Stimulated activated CD8-positive, alpha-beta memory T cell treated with anti-CD3 and anti-CD28 coated beads, Interleukin-2, amount 100 ng/mL, for 48 hours (primary cell): ENCODE results near the gene IMMT.

ENCODE experiments used
- DNase-seq, 2 donors: peaks; one replicate each; pipeline ENCODE4 v3.0.0-alpha.2; 2020; ENCODE audit warnings: low read depth in 2 of 2

The IMMT gene

GRCh38 chr2:86143307-86143706 is 52.0 kb downstream of the IMMT start:
- DNase-seq, result no peak

DNA sequence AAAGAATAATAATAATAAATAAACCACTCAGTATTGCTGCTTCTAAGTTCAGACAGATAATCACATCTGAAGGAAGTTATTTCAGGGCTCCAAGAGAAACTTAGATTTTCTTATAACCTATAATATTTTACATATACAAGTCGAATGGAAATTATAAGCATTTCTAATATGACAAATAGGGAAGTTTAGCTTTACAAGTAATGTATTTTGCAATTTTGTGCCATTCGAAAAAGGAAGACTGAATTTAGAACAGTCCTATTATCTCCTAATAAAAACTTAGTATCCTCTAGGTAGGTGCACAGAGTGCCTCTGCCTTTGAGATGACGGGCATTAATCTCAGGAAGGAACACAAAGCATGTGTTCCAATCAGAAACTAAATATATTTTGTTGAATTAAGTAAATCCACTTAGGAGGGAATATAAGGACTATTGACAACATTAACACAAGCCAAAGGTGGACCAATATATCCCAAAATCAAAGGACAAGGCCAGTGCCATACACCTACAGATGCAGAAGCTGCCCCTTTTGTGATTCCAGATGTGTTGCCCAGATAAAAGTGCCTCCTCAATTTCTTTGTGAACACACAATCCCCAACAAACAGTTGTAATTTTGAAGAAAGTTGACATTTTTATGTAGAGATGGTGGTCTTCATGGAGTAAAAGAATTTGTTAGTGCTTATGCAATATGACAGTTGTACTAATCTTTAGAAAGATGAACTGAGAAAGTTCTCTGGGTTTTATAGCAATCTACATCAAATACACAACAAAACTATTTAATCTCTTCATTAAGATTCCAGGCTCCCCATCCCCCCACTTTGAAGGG is 52.6 kb downstream of the IMMT start:
- DNase-seq, result no peak

GRCh38 chr2:86140969-86141392 is 54.3 kb downstream of the IMMT start:
- no peak for DNase-seq

- DNase-seq, result no peak
Observed at GRCh38 chr2:86139981-86140380, 55.3 kb downstream of the IMMT start.

GRCh38 chr2:86138736-86139625 is 56.3 kb downstream of the IMMT start:
- no peak for DNase-seq

- no peak for DNase-seq
Observed at GRCh38 chr2:86136141-86136540, 59.1 kb downstream of the IMMT start.

GRCh38 chr2:86135653-86136052 is 59.6 kb downstream of the IMMT start:
- DNase-seq, result no peak

DNA sequence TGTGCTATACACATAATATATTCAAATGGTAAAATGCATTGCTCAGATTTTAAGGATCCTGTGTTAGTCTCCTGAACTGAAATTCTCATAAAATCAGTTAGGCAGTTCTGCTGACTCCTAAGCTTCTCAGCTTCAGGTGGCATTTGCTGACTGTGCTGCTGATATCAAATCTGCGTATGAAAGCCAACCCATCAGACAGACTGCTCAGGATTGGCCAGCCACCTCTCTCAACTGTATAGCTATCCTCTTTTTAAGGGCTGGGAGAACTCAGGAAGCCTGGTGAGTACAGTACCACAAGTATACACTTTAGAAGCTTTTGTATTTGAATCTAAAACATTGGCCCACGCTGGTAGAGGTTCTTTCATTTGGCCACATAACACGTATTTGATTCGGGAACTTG is 60.6 kb downstream of the IMMT start:
- DNase-seq, result no peak

GRCh38 chr2:86124683-86125082 is 70.6 kb downstream of the IMMT start:
- no peak for DNase-seq

DNA sequence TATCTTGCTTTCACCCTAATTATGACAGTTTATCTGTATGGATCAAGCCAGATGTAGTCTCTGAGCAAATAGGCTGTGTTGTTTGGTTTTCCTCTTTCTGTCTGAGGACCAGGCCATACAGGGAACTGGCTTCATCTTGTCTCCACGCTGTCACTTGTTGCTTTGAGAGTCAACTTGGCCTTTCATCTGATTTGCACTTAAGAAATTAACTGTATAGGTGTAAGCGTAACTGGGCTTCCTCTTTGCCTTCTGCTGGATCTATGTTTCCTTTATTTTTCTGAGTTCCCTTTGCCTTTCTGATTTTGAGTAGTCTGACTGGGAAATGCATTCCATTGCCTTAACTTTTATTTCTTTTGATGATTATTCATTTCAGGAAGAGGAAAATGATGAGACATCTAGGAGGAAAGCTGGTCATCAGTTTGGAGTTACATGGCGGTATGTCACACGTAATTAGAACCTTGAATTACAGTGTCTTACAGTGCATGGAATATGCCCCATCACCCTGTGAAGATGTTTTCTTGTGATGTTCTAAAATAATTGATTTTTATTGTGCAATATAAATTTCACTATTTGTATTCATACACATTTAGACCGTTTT is 71.8 kb downstream of the IMMT start:
- DNase-seq, result no peak

- DNase-seq, result no peak
Observed at GRCh38 chr2:86118130-86118529, 77.1 kb downstream of the IMMT start.

GRCh38 chr2:86107031-86107430 is 88.2 kb downstream of the IMMT start:
- DNase-seq, result no peak

DNA sequence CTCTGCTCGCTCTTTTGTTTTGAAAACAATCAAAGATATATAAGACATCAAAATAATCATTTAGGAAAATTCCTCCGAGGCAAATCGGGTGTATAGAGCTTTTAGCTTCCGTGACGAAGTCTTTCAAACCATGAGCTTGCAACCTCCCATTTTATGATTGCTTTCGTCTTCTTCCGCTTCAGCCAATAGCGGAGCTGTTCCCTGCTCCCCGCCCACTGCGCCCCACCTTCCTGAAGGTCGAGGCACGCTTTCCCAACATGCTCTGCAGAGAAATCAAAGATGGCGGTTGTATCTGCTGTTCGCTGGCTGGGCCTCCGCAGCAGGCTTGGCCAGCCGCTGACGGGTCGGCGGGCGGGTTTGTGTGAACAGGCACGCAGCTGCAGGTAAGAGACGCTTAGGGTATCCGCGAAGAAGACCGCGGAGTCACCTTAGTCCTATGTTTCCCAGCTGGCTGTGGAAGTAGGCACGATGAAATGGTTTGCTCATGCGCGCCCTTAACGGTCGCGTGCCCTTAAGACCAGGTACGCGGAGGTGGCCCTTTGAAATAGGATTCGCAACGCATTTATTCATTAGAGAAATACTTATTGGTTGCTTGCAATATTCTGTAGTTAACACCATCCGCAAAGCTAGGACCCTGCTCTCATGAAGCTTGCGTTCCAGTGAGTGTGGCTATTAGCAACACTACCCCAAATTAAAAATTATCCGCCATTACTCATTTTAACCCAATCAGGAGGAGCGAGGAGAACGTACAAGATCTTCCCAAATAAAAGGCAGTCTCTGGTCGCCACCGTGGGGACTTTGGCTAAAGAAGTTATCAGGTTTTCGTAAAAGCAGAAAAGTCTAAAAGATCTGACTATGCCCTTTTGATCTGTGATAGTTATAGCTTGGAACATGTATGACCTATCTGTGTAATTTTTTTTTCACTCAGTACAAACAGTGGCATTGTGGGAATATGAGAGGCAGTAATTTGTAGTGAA is 89.0 kb downstream of the IMMT start, which contains the start of gene PTCD3:
Gene PTCD3, plus strand, starts transcription at position 267 of the 977 bp plus-strand sequence. Its CDS starts 13 bp downstream, at position 280.
- peak; percentile 87 to 91 for DNase-seq

GRCh38 chr2:86105252-86105968 is 89.9 kb downstream of the IMMT start, which contains the start of gene POLR1A:
TSS of gene POLR1A (minus strand) at chr2:86105886. CDS start at chr2:86105776, 110 bp downstream.
- DNase-seq, result peak; percentile 53 to 62

DNA sequence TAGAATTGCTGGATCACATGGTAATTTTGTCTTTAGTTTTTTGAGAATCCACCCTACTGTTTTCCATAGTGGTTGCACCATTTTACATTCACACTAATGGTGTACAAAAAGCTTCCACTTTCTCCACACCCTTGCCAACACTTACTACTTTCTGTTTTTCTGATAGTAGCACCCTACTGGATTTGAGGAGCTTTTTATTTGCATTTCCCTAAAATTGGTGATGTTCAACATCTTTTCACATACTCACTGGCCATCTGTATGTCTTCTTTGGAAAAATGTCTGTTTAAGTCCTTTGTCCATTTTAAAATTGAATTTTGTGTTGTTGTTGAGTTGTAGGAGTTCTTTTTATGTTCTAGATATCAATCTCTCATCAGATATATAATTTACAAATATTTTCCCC is 93.1 kb downstream of the IMMT start:
- DNase-seq, result no peak

DNA sequence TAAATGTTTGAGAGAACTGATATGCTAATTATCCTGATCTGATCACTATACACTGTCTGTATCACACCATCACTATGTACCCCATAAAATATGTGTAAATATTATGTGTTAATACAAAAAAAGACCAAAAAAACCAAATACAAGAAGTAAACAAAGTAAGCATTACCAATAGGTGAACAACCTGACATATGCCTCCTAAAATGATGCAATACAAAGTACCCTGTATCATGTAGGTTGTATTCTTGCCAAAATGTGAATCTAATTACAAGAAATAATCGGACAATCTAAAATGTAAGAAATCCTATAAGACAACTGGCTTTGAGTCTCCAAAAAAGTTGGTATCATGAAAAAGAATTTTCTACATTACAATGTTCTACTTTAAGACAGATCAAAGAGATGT is 97.3 kb downstream of the IMMT start:
- DNase-seq, result no peak

- no peak for DNase-seq
Observed at GRCh38 chr2:86097114-86097896, 98.0 kb downstream of the IMMT start.

- no peak for DNase-seq
Observed at GRCh38 chr2:86094229-86094628, 101.0 kb downstream of the IMMT start.
